IMR-90 (cell line): ENCODE data around the gene OTULINL. TPM values are rescaled to one million over a fixed set of nuclear protein-coding genes. Genes with fewer than 3 reads are reported as not detected.

Source experiments
- ATAC-seq: fragments of 200-7000 bp; cut with Tn5 transposase; 2 replicates; pipeline ENCODE4 v1.9.1; 2020; ENCODE audit warnings: low read depth, mild to moderate bottlenecking, moderate library complexity
- BruUV-seq: library from RNA; stranded (reverse); fragments of 400-500 nt; replicated peaks from 2 replicates; lab custom pipeline; 2021; lab: Mats Ljungman, UMichigan
- CTCF ChIA-PET: fragments of 300-600 bp; formaldehyde crosslinking; extraction: SDS; loops from one replicate; lab custom pipeline; 2021; ENCODE audit warnings: antibody characterized with exemption; lab: Yijun Ruan, JAX
- POLR2A ChIA-PET: fragments of 300-600 bp; sonication (Branson Sonifier 250); formaldehyde crosslinking; loops from one replicate; lab custom pipeline; 2022; ENCODE audit warnings: antibody characterized with exemption; ENCODE audit not compliant: unreplicated experiment; lab: Charles Lee
- DNase-seq: peaks from one replicate; pipeline ENCODE4 v3.0.0; 2013
- H2AFZ ChIP-seq: replicated peaks from 2 replicates; pipeline ENCODE3; 2013; ENCODE audit warnings: low read length, mild to moderate bottlenecking; ENCODE audit not compliant: poor library complexity
- H2AK5ac ChIP-seq: 2 replicates; pipeline ENCODE4 v1.6.1; 2013; ENCODE audit warnings: low read depth, low read length, inconsistent platforms
- H2AK9ac ChIP-seq: replicated peaks from 2 replicates; pipeline ENCODE3; 2013; ENCODE audit warnings: mild to moderate bottlenecking, low read depth, low read length, moderate library complexity; ENCODE audit not compliant: poor library complexity
- H2BK120ac ChIP-seq: 2 replicates; pipeline ENCODE4 v1.6.1; 2013; ENCODE audit warnings: low read depth, low read length, inconsistent platforms
- H2BK15ac ChIP-seq: 3 replicates; pipeline ENCODE4 v1.6.1; 2013; ENCODE audit warnings: low read depth, low read length, inconsistent platforms
- H2BK20ac ChIP-seq: 2 replicates; pipeline ENCODE4 v1.6.1; 2013; ENCODE audit warnings: low read depth, mild to moderate bottlenecking, inconsistent platforms, low read length, moderate library complexity
- H2BK5ac ChIP-seq: 2 replicates; pipeline ENCODE4 v1.6.1; 2013; ENCODE audit warnings: mild to moderate bottlenecking, low read depth, low read length, inconsistent platforms; ENCODE audit not compliant: poor library complexity, severe bottlenecking
- H3K14ac ChIP-seq: replicated peaks from 2 replicates; pipeline ENCODE4 v1.6.1; 2013; ENCODE audit warnings: low read depth, low read length, inconsistent platforms
- H3K18ac ChIP-seq: 2 replicates; pipeline ENCODE4 v1.6.1; 2013; ENCODE audit warnings: low read depth, low read length, control low read depth
- H3K23ac ChIP-seq: 2 replicates; pipeline ENCODE4 v1.6.1; 2013; ENCODE audit warnings: low read depth, low read length, inconsistent platforms
- H3K27ac ChIP-seq: 2 replicates; pipeline ENCODE4 v1.5.1; 2013; ENCODE audit warnings: mild to moderate bottlenecking, control low read depth, low read length; ENCODE audit not compliant: insufficient read depth
- H3K27me3 ChIP-seq: 2 replicates; pipeline ENCODE4 v1.6.1; 2013; ENCODE audit warnings: low read length; ENCODE audit not compliant: control insufficient read depth, insufficient read depth
- H3K36me3 ChIP-seq: 2 replicates; pipeline ENCODE4 v1.6.1; 2013; ENCODE audit warnings: low read length, mixed read lengths; ENCODE audit not compliant: control insufficient read depth, insufficient read depth
- H3K4ac ChIP-seq: 2 replicates; pipeline ENCODE4 v1.6.1; 2013; ENCODE audit warnings: low read depth, low read length, inconsistent platforms
- H3K4me1 ChIP-seq: 2 replicates; pipeline ENCODE4 v1.6.1; 2013; ENCODE audit warnings: low read length, mixed read lengths; ENCODE audit not compliant: control insufficient read depth, insufficient read depth
- H3K4me2 ChIP-seq: 2 replicates; pipeline ENCODE4 v1.6.1; 2013; ENCODE audit warnings: low read depth, mild to moderate bottlenecking, control low read depth, low read length, moderate library complexity
- H3K4me3 ChIP-seq: 2 replicates; pipeline ENCODE4 v1.5.1; 2013; ENCODE audit warnings: low read depth, mild to moderate bottlenecking, control low read depth, low read length, moderate library complexity; ENCODE audit not compliant: insufficient read depth
- H3K56ac ChIP-seq: 2 replicates; pipeline ENCODE4 v1.6.1; 2013; ENCODE audit warnings: low read length, inconsistent platforms; ENCODE audit not compliant: insufficient read depth; ENCODE audit errors: extremely low read depth
- H3K79me1 ChIP-seq, 2 experiments: 2 replicates each; pipeline ENCODE4 v1.6.1; 2013; ENCODE audit warnings: low read length in 2 of 2, inconsistent platforms in 1 of 2, low read depth in 1 of 2
- H3K9ac ChIP-seq: 2 replicates; pipeline ENCODE4 v1.6.1; 2013; ENCODE audit warnings: low read depth, low read length, control low read depth
- H3K9me1 ChIP-seq: 2 replicates; pipeline ENCODE4 v1.6.1; 2013; ENCODE audit warnings: low read length, inconsistent platforms; ENCODE audit not compliant: insufficient read depth
- H3K9me3 ChIP-seq: 2 replicates; pipeline ENCODE4 v1.6.1; 2013; ENCODE audit warnings: low read length; ENCODE audit not compliant: control insufficient read depth, insufficient read depth
- H4K20me1 ChIP-seq: 2 replicates; pipeline ENCODE4 v1.6.1; 2013; ENCODE audit warnings: low read length, inconsistent platforms; ENCODE audit not compliant: insufficient read depth
- H4K5ac ChIP-seq: 2 replicates; pipeline ENCODE4 v1.6.1; 2013; ENCODE audit warnings: mild to moderate bottlenecking, low read depth, low read length, control low read depth
- H4K8ac ChIP-seq, 2 experiments: 2 replicates each; pipeline ENCODE4 v1.6.1; 2013; ENCODE audit warnings: low read depth in 2 of 2, low read length in 2 of 2, control low read depth in 1 of 2, inconsistent platforms in 1 of 2
- H4K91ac ChIP-seq: 2 replicates; pipeline ENCODE4 v1.6.1; 2013; ENCODE audit warnings: low read depth, low read length, inconsistent platforms; ENCODE audit not compliant: insufficient read depth
- BHLHE40 ChIP-seq: fragments of 150-350 bp; IDR thresholded peaks from 2 replicates; pipeline ENCODE4 v1.6.1; 2016; ENCODE audit warnings: mild to moderate bottlenecking, low read depth, low read length
- CHD1 ChIP-seq: IDR thresholded peaks from 2 replicates; pipeline ENCODE4 v1.6.1; 2012; ENCODE audit warnings: low read depth, low read length, improper control_type of control experiment
- CTCF ChIP-seq: conservative IDR thresholded peaks from 2 replicates; pipeline ENCODE4 v1.5.1; 2012; ENCODE audit warnings: mild to moderate bottlenecking, low read depth, low read length, improper control_type of control experiment
- FOS ChIP-seq: fragments of 150-350 bp; IDR thresholded peaks from 2 replicates; pipeline ENCODE4 v1.6.1; 2016; ENCODE audit warnings: low read depth, low read length
- MAFK ChIP-seq: IDR thresholded peaks from 2 replicates; pipeline ENCODE4 v1.6.1; 2012; ENCODE audit warnings: low read depth, low read length, improper control_type of control experiment
- MAZ ChIP-seq: IDR thresholded peaks from 2 replicates; pipeline ENCODE4 v1.6.1; 2012; ENCODE audit warnings: low read depth, mild to moderate bottlenecking, low read length, improper control_type of control experiment, moderate library complexity, borderline replicate concordance
- MXI1 ChIP-seq: IDR thresholded peaks from 2 replicates; pipeline ENCODE4 v1.6.1; 2012; ENCODE audit warnings: low read depth, mild to moderate bottlenecking, low read length, moderate library complexity, borderline replicate concordance
- NFE2L2 ChIP-seq: fragments of 150-350 bp; IDR thresholded peaks from 2 replicates; pipeline ENCODE4 v1.6.1; 2016; ENCODE audit warnings: low read depth, mild to moderate bottlenecking, low read length
- POLR2A ChIP-seq: IDR thresholded peaks from 2 replicates; pipeline ENCODE4 v1.6.1; 2012; ENCODE audit warnings: mild to moderate bottlenecking, low read depth, low read length
- WGBS, 2 experiments: methylation state at CpG; one replicate each; pipeline versions ENCODE4 v1.1.5 to v1.1.7; 2013; ENCODE audit warnings: missing lambda C conversion rate in 2 of 2; ENCODE audit not compliant: insufficient read length in 1 of 2; ENCODE audit errors: extremely low coverage in 2 of 2; 5-methylcytosine and 5-hydroxymethylcytosine counted together
- dilution Hi-C: fragments of 300-500 bp; cut with HindIII; formaldehyde crosslinking; loops from one replicate; pipeline ENCODE4 v1.14.3; 2018; ENCODE audit warnings: low sequenced_read_pairs; ENCODE audit not compliant: unreplicated experiment
- in situ Hi-C: fragments of 300-500 bp; cut with MboI; formaldehyde crosslinking; loops from 3 replicates; pipeline ENCODE4 v1.14.3; 2019; ENCODE audit warnings: low sequenced_read_pairs, inconsistent platforms, mixed read lengths
- intact Hi-C: fragments of 100-400 bp; cut with micrococcal nuclease; formaldehyde crosslinking; loops from 2 replicates; pipeline ENCODE4 v1.10.0; 2022
- polyA plus RNA-seq, 3 experiments: library from polyadenylated mRNA; depleted of rRNA; stranded (reverse); fragments of >200 nt; gene quantifications; 2 replicates each; pipeline ENCODE4 v1.2.3, GENCODE V29; 2012; ENCODE audit warnings: low replicate concordance in 1 of 3
- total RNA-seq: library from RNA; depleted of rRNA; stranded (reverse); fragments of >200 nt; gene quantifications from 2 replicates; pipeline ENCODE4 v1.2.3, GENCODE V29; 2012

The OTULINL gene
- total and polyA plus RNA-seq, 2 of the 4 experiments (the other 2 are of a cell fraction) = 0.09 to 0.18 TPM

DNA sequence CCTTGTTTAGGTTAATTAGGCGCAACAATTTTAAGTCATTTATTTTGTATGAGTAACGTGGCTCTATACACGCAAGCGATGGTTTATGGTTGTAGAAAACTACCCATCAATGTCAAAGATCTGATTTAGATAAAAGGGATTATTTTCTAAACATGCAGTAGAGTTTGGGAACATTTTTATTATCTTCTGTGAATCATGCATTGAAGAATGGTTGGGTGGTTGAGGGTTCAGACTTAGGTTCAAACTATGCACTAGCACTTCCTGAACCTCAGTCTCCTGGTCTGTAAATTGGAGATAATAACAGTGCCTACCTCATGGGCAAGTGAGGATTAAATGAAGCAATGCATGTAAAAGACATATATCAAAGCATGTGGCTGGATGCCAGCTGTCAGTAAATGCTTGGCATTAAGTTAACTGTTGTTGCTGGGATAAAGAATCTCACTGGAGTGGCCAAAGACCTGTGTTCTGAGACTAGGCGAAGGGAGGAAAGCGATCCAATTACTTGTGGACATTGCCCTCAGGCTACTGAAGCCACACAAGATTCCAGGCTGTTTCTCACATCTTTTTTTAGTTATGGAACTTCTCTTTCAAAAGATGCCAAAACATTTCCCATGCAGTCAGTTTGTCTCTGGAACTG lies 1.1 kb upstream of the OTULINL start:
- H3K4me3 ChIP-seq = no peak overlapping the region
- no peaks in the 10 kb centered on the region for H3K36me3 ChIP-seq
- H3K56ac ChIP-seq = no peak overlapping the region
- no peak overlapping the region for H3K4ac ChIP-seq
- no peaks in the 10 kb centered on the region for H3K4me1 ChIP-seq
- no peak overlapping the region for H3K9ac ChIP-seq
- ATAC-seq (no peak), DNase-seq (no peak)
- H3K4me2 ChIP-seq = no peak overlapping the region
- ChIA-PET POLR2A (no interaction called here), CTCF (no interaction called here)
- no peaks in the 10 kb centered on the region for H4K20me1 ChIP-seq
- no peak overlapping the region for H4K91ac ChIP-seq
- H3K9me3 ChIP-seq = peaks cover 4% of the 10 kb centered on the region
- BruUV-seq = no TSS peak
- no peak overlapping the region for H3K14ac ChIP-seq
- WGBS, 2 experiments = 40% methylated on average over 1 of the region's 6 CpGs; no CpG with 5 or more reads in 1 of the 2 experiments
- peaks cover 64% of the 10 kb centered on the region for H3K27me3 ChIP-seq
- no peak overlapping the region for H3K23ac ChIP-seq
- H3K18ac ChIP-seq = no peak overlapping the region
- no peak overlapping the region for H3K27ac ChIP-seq
- H3K9me1 ChIP-seq = no peaks in the 10 kb centered on the region
- H4K5ac ChIP-seq = no peak overlapping the region
- dilution Hi-C loops = no loop called here
- H2BK20ac ChIP-seq = no peak overlapping the region
- no peak overlapping the region for H2AK5ac ChIP-seq
- H2AFZ ChIP-seq = no peak overlapping the region
- TF ChIP-seq BHLHE40 = no peak
- TF ChIP-seq CTCF = no peak
- TF ChIP-seq FOS = no peak
- TF ChIP-seq MAZ = no peak
- TF ChIP-seq MAFK = no peak
- TF ChIP-seq POLR2A = no peak
- TF ChIP-seq CHD1 = no peak
- TF ChIP-seq MXI1 = no peak
- TF ChIP-seq NFE2L2 = no peak
- no peaks in the 10 kb centered on the region for H3K79me1 ChIP-seq
- intact Hi-C loops = no loop called here
- H2BK15ac ChIP-seq = no peak overlapping the region
- H2BK120ac ChIP-seq = no peak overlapping the region
- no peak overlapping the region for H2BK5ac ChIP-seq
- no peak overlapping the region for H4K8ac ChIP-seq
- no peak overlapping the region for H2AK9ac ChIP-seq
- in situ Hi-C loops = no loop called here
